ENCODE measurements around the gene ABCB8.

- TF ChIP-seq EZH2 (IDR thresholded peaks at IDR 0.05) (no peak), CTCF (IDR thresholded peaks at IDR 0.05) (no peak), EZH2phosphoT487 (IDR thresholded peaks at IDR 0.05) (no peak)
Observed at GRCh38 chr7:151062399-151063211, 34.4 kb downstream of the ABCB8 start.

Data from neural progenitor cell (in vitro differentiated cells).